ENCODE data around the gene HRAS. TPM values are rescaled to one million over a fixed set of nuclear protein-coding genes. Genes with fewer than 3 reads are reported as not detected.

Gene HRAS
- total RNA-seq, 2 donors from 2014 or later, result 31.7 to 48.1 TPM

DNA sequence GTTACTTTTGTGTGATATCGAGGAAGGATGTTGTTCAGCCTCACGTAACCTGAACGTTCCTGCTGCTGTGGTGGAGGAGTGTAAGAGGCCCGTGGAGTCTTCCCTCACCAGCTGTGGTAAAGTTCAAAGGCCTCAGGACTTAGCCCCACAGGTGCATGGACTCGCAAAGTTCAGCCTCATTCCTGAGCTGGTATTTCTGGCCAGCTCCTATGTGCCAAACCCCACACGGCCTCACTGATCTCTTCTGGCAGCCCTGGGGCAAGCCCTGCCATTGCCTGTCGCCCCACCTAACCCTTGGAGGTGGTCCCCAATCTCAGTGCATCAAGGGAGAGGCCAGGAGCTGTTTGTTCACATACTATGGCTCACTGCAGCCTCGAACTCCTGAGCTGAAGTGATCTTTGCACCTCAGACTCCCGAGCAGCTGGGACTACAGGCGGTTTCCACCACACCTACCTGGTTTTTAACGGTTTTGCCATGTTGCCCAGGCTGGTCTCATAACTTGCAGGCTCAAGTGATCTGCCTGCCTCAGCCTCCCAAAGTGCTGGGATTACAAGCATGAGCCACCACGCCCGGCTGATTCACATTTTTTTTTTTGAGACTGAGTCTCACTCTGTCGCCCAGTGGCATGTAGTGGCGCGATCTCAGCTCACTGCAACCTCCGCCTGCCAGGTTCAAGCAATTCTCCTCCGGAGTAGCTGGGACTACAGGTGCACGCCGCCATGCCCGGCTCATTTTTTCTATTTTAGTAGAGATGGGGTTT lies 43.1 kb upstream of the HRAS start:
- Histone ChIP-seq H3K9me3 (no peaks in the 10 kb centered on the region), H3K4me1 (peaks cover 0 to 65% of the 10 kb centered on the region in 2 donors), H3K4me3 (no peak overlapping the region), H3K27ac (no peak overlapping the region), H3K27me3 (no peaks in the 10 kb centered on the region), H3K36me3 (peaks cover 19% of the 10 kb centered on the region)
- DNase-seq (ENCODE audit: low spot score), result no peak
- TF ChIP-seq, protein P1, sequence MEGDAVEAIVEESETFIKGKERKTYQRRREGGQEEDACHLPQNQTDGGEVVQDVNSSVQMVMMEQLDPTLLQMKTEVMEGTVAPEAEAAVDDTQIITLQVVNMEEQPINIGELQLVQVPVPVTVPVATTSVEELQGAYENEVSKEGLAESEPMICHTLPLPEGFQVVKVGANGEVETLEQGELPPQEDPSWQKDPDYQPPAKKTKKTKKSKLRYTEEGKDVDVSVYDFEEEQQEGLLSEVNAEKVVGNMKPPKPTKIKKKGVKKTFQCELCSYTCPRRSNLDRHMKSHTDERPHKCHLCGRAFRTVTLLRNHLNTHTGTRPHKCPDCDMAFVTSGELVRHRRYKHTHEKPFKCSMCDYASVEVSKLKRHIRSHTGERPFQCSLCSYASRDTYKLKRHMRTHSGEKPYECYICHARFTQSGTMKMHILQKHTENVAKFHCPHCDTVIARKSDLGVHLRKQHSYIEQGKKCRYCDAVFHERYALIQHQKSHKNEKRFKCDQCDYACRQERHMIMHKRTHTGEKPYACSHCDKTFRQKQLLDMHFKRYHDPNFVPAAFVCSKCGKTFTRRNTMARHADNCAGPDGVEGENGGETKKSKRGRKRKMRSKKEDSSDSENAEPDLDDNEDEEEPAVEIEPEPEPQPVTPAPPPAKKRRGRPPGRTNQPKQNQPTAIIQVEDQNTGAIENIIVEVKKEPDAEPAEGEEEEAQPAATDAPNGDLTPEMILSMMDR (IDR thresholded peaks at IDR 0.05), result no peak

DNA sequence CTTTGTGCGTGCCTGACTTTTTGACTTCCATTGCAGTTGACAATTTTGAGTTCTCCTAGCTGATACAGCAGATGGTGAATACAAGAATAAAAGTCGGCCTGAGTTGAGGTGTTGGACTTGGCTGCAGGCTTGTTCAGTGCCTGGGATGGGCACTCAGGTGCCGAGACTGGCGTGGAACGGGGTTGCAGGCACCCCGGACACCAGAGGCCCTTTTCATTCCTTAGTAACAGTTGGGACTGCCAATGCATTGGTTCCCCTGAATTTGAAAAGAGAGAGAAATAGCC lies 42.2 kb upstream of the HRAS start:
- Histone ChIP-seq H3K4me1 (peaks cover 0 to 65% of the 10 kb centered on the region in 2 donors), H3K27me3 (no peaks in the 10 kb centered on the region), H3K27ac (peak overlapping the region in 1 of 2 donors; percentile 89), H3K9me3 (no peaks in the 10 kb centered on the region), H3K4me3 (peak overlapping the region; percentile 84 to 87), H3K36me3 (peaks cover 10% of the 10 kb centered on the region)
- TF ChIP-seq, protein P1 (IDR thresholded peaks at IDR 0.05), result no peak
- DNase-seq (ENCODE audit: low spot score), result no peak

DNA sequence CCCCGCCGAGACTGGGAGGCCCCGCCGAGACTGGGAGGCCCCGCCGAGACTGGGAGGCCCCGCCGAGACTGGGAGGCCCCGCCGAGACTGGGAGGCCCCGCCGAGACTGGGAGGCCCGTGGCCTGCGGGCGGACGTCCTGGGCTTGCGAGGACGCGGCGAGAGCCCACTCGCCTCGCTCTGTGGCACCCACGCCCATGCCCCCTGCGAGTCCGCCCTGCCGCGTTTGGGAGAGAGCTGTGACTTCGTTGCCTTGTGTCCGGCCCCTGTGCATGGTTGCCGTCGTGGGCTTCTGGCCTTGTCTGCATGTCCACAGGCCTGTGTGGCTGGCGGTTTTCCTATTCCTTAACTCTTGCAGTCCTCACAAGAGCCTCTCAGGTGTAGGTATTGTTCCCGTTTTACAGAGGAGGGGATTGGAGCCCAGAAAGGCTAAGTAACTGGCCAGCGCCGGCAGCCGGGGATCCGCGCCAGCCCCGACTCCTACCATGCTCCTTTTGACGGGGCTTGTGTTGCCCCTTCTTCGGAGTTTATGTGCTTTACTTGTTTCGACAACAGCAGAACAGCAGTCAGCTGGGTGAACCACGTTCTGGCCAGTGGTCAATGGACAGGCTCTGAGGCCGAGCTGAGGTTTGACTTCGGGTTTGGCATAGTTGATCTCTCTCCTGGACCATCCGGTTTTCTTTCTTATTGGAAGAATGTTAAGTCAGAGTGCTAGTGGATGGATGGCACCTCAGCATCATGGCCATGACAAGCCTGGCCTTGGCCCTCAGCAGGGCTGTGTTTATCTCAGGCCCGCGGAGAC lies 41.6 kb upstream of the HRAS start:
- Histone ChIP-seq H3K27ac (peak overlapping the region; percentile 30 to 89), H3K27me3 (no peaks in the 10 kb centered on the region), H3K36me3 (peaks cover 5% of the 10 kb centered on the region), H3K4me1 (peaks cover 0 to 65% of the 10 kb centered on the region in 2 donors), H3K9me3 (no peaks in the 10 kb centered on the region), H3K4me3 (peak overlapping the region; percentile 84 to 87)
- TF ChIP-seq, protein P1 (IDR thresholded peaks at IDR 0.05), result no peak
- no peak for DNase-seq (ENCODE audit: low spot score)

DNA sequence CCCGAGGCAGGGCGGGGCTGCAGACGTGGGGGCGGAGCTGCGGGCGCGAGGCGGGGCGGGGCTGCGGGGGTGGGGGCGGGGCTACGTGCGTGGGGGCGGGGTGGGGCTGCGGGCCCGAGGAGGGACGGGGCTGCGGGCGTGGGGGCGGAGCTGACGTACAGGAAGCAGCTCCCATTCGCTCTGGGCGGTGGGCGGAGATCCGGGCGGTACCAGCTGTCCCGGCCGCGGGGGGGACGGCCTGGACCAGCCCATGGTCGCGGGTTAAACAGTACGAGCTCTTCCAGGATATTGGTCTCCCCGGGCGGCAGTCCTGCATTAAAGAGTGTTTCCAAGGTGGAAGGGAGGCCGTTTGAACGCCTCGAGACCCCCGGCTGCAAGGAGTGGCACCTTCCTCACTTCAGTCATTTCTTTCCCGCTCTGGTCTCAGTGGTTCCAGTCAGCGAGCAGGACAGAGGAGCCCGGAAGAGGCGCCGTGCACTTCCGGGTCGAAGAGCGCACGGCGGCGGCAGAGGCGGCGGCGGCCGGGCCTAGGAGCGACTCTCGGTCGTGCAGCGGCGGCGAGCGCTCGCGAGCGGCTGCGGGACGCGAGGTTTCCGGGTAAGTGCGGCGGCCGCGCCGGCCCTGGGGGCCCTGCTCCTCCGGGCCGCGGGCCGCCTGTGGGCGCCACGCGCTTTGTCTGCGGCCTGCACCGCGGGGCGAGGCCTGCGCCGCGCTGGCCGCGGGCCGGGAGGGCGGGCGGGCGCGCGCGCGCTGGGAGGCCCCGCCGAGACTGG lies 40.8 kb upstream of the HRAS start, which contains the start of gene PHRF1:
Gene PHRF1 (plus strand): TSS at position 475 of the 773 bp plus-strand sequence. CDS start 5,043 bp downstream, outside the sequence.
- TF ChIP-seq, protein P1 (IDR thresholded peaks at IDR 0.05), result no peak
- peak; percentile 94 for DNase-seq (ENCODE audit: low spot score)
- H3K4me1 ChIP-seq, result peaks cover 0 to 57% of the 10 kb centered on the region in 2 donors

DNA sequence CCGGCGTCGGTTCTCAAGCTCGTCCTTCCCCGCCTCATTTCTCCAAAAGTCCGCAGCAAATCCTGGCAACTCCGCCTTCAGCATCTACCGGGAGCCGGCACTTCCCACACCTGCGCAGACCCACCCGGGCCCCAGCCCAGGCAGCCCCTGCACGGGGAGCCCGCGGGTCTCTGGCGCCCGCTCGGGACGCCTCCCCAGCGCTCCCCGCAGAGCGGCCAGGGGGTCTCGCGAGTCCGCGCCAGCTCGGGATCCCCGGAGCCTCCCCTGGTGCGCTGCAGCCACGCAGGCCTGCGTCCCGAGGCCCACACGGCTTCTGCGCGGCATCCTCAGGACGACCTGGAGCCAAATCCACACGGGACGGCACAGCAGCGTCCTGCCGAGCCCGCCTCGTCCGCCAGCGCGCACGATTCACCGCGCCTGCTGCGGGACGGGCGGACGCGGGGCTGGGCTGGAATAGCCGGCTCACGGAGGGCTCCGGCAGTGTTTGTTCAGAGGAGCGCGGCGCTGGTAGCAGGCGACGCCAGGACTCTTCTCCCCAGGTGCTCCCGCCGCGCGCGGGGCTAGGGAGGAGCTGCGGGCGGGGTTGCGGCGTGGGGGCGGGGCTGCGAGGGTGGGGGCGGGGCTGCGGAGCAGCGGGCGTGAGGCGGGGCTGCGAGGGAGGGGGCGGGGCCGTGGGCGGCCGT lies 40.1 kb upstream of the HRAS start:
- DNase-seq (ENCODE audit: low spot score), result peak; percentile 62
- TF ChIP-seq, protein P1 (IDR thresholded peaks at IDR 0.05), result no peak
- peak overlapping the region; percentile 55 to 68 for H3K4me3 ChIP-seq
- H3K4me1 ChIP-seq, result peaks cover 0 to 51% of the 10 kb centered on the region in 2 donors
- no peaks in the 10 kb centered on the region for H3K9me3 ChIP-seq
- peak overlapping the region; percentile 61 to 67 for H3K27ac ChIP-seq
- H3K36me3 ChIP-seq, result no peaks in the 10 kb centered on the region
- H3K27me3 ChIP-seq, result no peaks in the 10 kb centered on the region

More for the DNA sequence above, 40.8 kb upstream of the HRAS start, which contains the start of gene PHRF1:
- Histone ChIP-seq H3K27me3 (no peaks in the 10 kb centered on the region), H3K9me3 (no peaks in the 10 kb centered on the region), H3K4me3 (peak within 1 kb of the TSS; percentile 84 to 87), H3K27ac (peak within 1 kb of the TSS; percentile 89 to 96), H3K36me3 (no peaks in the 10 kb centered on the region)

Data from right atrium auricular region (tissue), 2 donors.